Keratinocyte (primary cell): ENCODE results near the gene PPFIBP2.

Experiments
- EZH2 ChIP-seq: IDR thresholded peaks from one replicate; pipeline ENCODE4 v1.6.1; 2012; ENCODE audit warnings: inconsistent platforms, mild to moderate bottlenecking, low read length, moderate library complexity
- TF ChIP-seq, protein P1 (sequence below), 3 experiments: IDR thresholded peaks in 1 of 3; conservative IDR thresholded peaks in 1 of 3; optimal IDR thresholded peaks in 1 of 3; 2 replicates in 2 of 3; 3 replicates in 1 of 3; pipeline versions ENCODE3 to v1.5.1; 2011; ENCODE audit warnings: low read length in 3 of 3, mild to moderate bottlenecking in 3 of 3, moderate library complexity in 2 of 3, control low read depth in 1 of 3, inconsistent platforms in 1 of 3; ENCODE audit not compliant: insufficient read depth in 2 of 3; ENCODE audit errors: extremely low read depth in 1 of 3

DNA sequence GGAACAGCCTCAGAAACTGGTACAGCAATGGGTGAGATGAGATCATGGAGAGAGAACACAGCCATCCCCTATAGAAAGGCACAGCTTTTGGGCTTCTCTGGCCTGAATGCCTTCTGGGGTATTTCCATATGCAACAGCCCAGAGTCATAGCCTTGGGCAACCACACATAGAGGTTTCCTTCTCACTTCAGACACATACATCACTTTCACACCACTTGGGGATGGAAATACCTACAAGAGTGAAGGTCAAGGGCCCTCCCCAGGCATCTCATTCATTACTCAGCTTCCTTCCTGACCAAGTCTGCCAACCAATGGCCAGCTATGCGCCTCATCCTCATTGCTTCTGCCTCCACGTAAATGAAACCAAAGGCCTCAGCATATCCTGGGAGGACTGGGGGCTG, 46.1 kb upstream of the PPFIBP2 start:
- TF ChIP-seq, protein P1, sequence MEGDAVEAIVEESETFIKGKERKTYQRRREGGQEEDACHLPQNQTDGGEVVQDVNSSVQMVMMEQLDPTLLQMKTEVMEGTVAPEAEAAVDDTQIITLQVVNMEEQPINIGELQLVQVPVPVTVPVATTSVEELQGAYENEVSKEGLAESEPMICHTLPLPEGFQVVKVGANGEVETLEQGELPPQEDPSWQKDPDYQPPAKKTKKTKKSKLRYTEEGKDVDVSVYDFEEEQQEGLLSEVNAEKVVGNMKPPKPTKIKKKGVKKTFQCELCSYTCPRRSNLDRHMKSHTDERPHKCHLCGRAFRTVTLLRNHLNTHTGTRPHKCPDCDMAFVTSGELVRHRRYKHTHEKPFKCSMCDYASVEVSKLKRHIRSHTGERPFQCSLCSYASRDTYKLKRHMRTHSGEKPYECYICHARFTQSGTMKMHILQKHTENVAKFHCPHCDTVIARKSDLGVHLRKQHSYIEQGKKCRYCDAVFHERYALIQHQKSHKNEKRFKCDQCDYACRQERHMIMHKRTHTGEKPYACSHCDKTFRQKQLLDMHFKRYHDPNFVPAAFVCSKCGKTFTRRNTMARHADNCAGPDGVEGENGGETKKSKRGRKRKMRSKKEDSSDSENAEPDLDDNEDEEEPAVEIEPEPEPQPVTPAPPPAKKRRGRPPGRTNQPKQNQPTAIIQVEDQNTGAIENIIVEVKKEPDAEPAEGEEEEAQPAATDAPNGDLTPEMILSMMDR (optimal IDR thresholded peaks at IDR 0.05 in 1 of 3, IDR thresholded peaks at IDR 0.05 in 1 of 3, conservative IDR thresholded peaks at IDR 0.05 in 1 of 3; ENCODE audit: extremely low read depth in 1 of 3, insufficient read depth in 2 of 3, low read length in 3 of 3) = no peak
- TF ChIP-seq EZH2 = no peak
